HTERT RPE-1 (cell line): ENCODE measurements around the gene LRP11.
"Not testable (repeated sequence)": the region's sequence is repeated elsewhere in the genome, so short reads cannot be mapped to it uniquely, and the experiment has no call there.

Source experiments
- in situ Hi-C: fragments of 300-500 bp; cut with MboI; formaldehyde crosslinking; loops from 4 replicates; pipeline ENCODE4 v1.14.3; 2020; ENCODE audit warnings: low sequenced_read_pairs

Gene LRP11

GRCh38 chr6:149863698-149864577, at the start of gene LRP11:
Gene LRP11 (minus strand): TSS chr6:149864359. CDS start chr6:149864020, 339 bp downstream.
- in situ Hi-C loops, result no loop called here

GRCh38 chr6:149913540-149914240, 49.5 kb upstream of the LRP11 start:
- in situ Hi-C loops, result no loop called here

- in situ Hi-C loops, result no loop called here
These were observed 48.9 kb upstream of the LRP11 start for GRCh38 chr6:149913085-149913484.

GRCh38 chr6:149912680-149913079, 48.5 kb upstream of the LRP11 start:
- in situ Hi-C loops, result not testable (repeated sequence)

GRCh38 chr6:149910721-149911151, 46.6 kb upstream of the LRP11 start:
- in situ Hi-C loops, result no loop called here

- in situ Hi-C loops, result no loop called here
These were observed 45.7 kb upstream of the LRP11 start for GRCh38 chr6:149909701-149910470.

GRCh38 chr6:149908480-149908879, 44.3 kb upstream of the LRP11 start:
- in situ Hi-C loops, result not testable (repeated sequence)

GRCh38 chr6:149907317-149907716, 43.2 kb upstream of the LRP11 start:
- in situ Hi-C loops, result no loop called here

GRCh38 chr6:149906405-149906804, 42.2 kb upstream of the LRP11 start:
- in situ Hi-C loops, result no loop called here

- in situ Hi-C loops, result no loop called here
These were observed 41.8 kb upstream of the LRP11 start for GRCh38 chr6:149905911-149906371.

GRCh38 chr6:149905371-149905910, 41.3 kb upstream of the LRP11 start:
- in situ Hi-C loops, result no loop called here

GRCh38 chr6:149904661-149905370, 40.7 kb upstream of the LRP11 start:
- in situ Hi-C loops, result no loop called here

GRCh38 chr6:149903938-149904611, 39.9 kb upstream of the LRP11 start:
- in situ Hi-C loops, result no loop called here

- in situ Hi-C loops, result no loop called here
These were observed 37.4 kb upstream of the LRP11 start for GRCh38 chr6:149901444-149902140.

GRCh38 chr6:149900620-149901443, 36.7 kb upstream of the LRP11 start:
- in situ Hi-C loops, result no loop called here

- in situ Hi-C loops, result no loop called here
These were observed 35.9 kb upstream of the LRP11 start for GRCh38 chr6:149899926-149900619.

- in situ Hi-C loops, result no loop called here
These were observed 35.3 kb upstream of the LRP11 start for GRCh38 chr6:149899486-149899885.

GRCh38 chr6:149898966-149899365, 34.8 kb upstream of the LRP11 start:
- in situ Hi-C loops, result no loop called here
